ENCODE measurements around the gene TMBIM4. TPM values are rescaled to one million over a fixed set of nuclear protein-coding genes. Genes with fewer than 3 reads are reported as not detected.

Gene TMBIM4
- total RNA-seq, 2 experiments from 2014 or later: 51.2 to 51.3 TPM

DNA sequence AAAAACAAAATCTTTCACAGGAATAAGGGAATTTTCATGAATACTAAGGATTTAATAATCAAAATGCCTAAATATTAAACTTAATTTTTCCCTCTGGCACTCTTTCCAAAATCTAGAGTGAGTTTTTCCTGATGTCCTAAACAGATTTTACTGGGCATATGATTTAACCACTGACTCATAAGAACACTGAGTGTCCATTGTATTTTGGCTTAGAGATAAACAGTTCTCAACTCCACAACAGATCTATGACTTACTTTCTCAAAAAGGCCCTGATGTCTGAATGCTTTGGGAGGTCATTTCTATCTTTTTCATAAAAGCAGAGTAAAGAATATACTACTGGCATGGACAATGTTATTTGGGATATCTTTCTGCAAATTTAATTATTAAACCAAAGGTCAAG, 15.0 kb downstream of the TMBIM4 start:
- intact Hi-C loops (cut with micrococcal nuclease): no loop called here
- Mint-ChIP-seq H3K9me3 (no peaks in the 10 kb centered on the region), H3K4me3 (no peak overlapping the region), H3K36me3 (ENCODE audit: low read depth) (peaks cover 27% of the 10 kb centered on the region), H3K4me1 (ENCODE audit: low read depth) (peaks cover 42% of the 10 kb centered on the region), H3K27ac (no peak overlapping the region), H3K27me3 (ENCODE audit: low read depth) (no peaks in the 10 kb centered on the region)
- CTCF ChIA-PET: no interaction called here
- DNase-seq: no peak

DNA sequence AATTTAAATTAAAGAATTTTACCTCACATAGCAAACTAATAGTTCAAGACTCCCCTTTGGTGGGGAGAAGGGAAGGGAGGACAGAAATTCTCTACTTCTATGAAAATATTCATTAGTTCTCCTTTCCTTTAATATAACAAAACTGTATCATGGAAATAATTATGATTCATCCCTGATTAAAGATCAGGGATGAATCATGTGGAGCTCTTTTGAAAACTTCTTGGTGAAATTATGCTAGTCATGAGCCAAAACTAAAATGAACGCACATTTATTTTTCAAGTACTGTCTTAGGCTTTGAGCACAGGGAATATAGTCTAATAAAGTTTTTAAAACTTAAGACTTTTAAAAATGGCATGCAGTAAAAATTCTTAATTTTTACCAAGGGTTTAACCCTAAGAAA, 17.1 kb downstream of the TMBIM4 start:
- H3K27ac Mint-ChIP-seq: no peak overlapping the region
- no peaks in the 10 kb centered on the region for H3K9me3 Mint-ChIP-seq
- H3K4me1 Mint-ChIP-seq (ENCODE audit: low read depth): peaks cover 30% of the 10 kb centered on the region
- intact Hi-C loops (cut with micrococcal nuclease): no loop called here
- peaks cover 16% of the 10 kb centered on the region for H3K36me3 Mint-ChIP-seq (ENCODE audit: low read depth)
- H3K4me3 Mint-ChIP-seq: no peak overlapping the region
- CTCF ChIA-PET: interaction anchor here (0.7 kb wide), 1 partner anchor 256 kb away, joined by 3 read pairs; no protein-coding TSS in a partner anchor
- DNase-seq: no peak
- no peaks in the 10 kb centered on the region for H3K27me3 Mint-ChIP-seq (ENCODE audit: low read depth)

DNA sequence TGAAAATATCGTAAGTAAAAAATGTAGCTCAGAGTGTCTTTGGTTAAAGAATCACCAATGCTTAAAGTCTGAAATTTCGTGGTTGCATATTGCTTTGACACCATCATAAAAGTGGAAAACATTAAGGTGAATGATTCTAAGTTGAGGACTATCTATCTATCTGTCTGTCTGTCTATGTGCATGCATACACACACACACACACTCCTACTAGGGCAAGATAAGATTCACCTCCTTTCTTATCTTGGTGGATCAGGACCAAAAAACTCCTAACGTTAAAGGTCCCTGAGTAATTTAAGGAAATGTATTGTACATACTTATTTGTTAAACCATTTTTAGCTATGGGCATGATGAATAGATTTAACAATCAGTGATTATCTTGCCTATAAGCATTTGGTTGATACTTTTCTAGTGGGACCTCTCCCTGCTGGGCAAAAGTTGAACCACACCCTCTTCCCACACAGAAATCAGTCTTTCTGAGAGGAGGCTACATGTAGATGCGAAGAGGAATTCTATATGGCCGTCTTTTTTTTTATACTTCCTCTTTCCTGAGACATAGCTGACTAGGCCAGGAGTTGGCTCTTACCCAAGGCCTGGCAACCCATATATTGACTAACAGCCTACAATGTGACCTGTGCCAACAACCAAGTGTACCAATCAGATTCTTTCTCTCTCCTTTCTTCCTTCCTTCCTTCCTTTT, 19.9 kb downstream of the TMBIM4 start:
- H3K36me3 Mint-ChIP-seq (ENCODE audit: low read depth): peaks cover 15% of the 10 kb centered on the region
- peaks cover 26% of the 10 kb centered on the region for H3K4me1 Mint-ChIP-seq (ENCODE audit: low read depth)
- intact Hi-C loops (cut with micrococcal nuclease): loop anchor here (5.0 kb wide), 2 partner anchors 557 to 712 kb away; no protein-coding TSS in a partner anchor
- CTCF ChIA-PET: interaction anchor here (0.6 to 0.7 kb wide), 3 partner anchors 19 to 243 kb away, joined by 3 read pairs; no protein-coding TSS in a partner anchor
- no peaks in the 10 kb centered on the region for H3K27me3 Mint-ChIP-seq (ENCODE audit: low read depth)
- no peaks in the 10 kb centered on the region for H3K9me3 Mint-ChIP-seq
- no peak overlapping the region for H3K27ac Mint-ChIP-seq
- DNase-seq: no peak
- H3K4me3 Mint-ChIP-seq: no peak overlapping the region

DNA sequence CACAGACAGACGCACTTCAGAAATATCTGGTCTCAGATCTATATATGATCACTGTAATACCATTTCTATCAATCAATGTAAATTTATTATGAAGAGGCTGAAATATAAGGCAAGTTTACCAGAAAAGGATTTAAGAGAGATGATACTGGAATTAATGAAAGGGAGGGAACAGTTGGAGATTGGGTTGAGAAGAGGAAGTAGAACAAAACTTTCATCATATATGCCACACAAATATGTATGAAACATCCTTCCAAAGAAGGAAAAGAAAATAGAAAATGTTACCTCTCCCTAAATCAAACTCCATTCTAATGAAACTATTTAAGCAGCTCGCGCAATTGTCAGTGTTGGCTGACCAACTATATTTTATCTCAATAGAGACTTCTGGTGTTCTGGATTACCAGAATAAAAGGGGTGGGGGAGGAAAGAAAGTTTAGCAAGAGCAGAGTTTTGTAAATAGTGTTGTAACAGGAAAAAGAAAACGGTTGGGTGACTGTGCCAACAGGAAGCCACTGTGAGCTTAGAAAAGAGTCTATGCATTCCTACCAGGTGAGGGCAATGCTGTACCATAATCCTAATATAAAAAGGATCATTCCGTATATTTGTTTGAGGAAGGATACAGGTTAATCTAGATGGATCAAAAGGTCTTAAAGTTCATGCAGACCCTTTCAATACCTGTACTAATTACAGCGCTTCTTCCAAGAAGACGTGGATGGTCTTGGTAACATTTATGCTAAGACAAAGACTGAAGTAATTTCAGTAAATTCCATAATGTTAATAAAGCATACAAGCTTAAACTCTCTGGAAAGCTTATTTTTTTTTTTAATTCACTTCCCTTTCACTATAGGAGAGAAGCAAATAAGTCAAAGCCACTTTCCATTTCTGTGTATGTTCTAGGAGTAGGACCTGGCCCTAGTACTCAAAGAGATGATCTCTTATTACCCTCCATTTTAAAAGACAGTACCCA, 24.7 kb downstream of the TMBIM4 start:
- peak; percentile 49 for DNase-seq
- H3K27ac Mint-ChIP-seq: peak overlapping the region; percentile 86
- no peak overlapping the region for H3K4me3 Mint-ChIP-seq
- peaks cover 16% of the 10 kb centered on the region for H3K4me1 Mint-ChIP-seq (ENCODE audit: low read depth)
- H3K9me3 Mint-ChIP-seq: peaks cover 15% of the 10 kb centered on the region
- peaks cover 42% of the 10 kb centered on the region for H3K36me3 Mint-ChIP-seq (ENCODE audit: low read depth)
- CTCF ChIA-PET: interaction anchor here (0.6 to 2.4 kb wide), 12 partner anchors 11 to 549 kb away, joined by 3 to 11 read pairs (median 4); partner anchors contain the start of gene LLPH
- no peaks in the 10 kb centered on the region for H3K27me3 Mint-ChIP-seq (ENCODE audit: low read depth)
- intact Hi-C loops (cut with micrococcal nuclease): loop anchor here (1.0 to 5.0 kb wide), 7 partner anchors 24 to 717 kb away; partner anchors contain the start of gene TMBIM4

DNA sequence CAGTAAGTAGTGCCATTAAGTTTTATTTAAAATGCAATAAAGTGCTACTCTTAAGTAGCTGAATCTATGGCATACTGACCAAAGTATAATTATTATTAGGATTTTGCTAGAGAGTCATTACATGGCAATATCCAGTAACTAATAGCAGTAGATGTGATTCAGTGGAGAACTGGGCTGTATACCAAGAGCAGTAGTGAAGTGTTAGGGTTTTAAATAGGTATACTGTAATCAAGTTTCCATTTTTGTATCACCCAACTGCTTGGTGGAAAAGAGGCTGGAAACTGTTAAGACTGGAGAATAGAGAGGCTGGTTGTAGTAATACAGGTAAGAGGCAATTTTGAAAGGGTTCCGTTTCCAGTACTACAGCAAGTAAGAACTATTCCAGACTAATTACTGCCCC, 25.9 kb downstream of the TMBIM4 start:
- no peak for DNase-seq
- H3K9me3 Mint-ChIP-seq: peaks cover 17% of the 10 kb centered on the region
- H3K27ac Mint-ChIP-seq: no peak overlapping the region
- CTCF ChIA-PET: interaction anchor here (1.1 to 2.4 kb wide), 3 partner anchors 12 to 126 kb away, joined by 3 to 11 read pairs (median 3); partner anchors contain the start of gene LLPH
- H3K4me1 Mint-ChIP-seq (ENCODE audit: low read depth): peaks cover 16% of the 10 kb centered on the region
- peaks cover 48% of the 10 kb centered on the region for H3K36me3 Mint-ChIP-seq (ENCODE audit: low read depth)
- H3K27me3 Mint-ChIP-seq (ENCODE audit: low read depth): no peaks in the 10 kb centered on the region
- intact Hi-C loops (cut with micrococcal nuclease): no loop called here
- no peak overlapping the region for H3K4me3 Mint-ChIP-seq

DNA sequence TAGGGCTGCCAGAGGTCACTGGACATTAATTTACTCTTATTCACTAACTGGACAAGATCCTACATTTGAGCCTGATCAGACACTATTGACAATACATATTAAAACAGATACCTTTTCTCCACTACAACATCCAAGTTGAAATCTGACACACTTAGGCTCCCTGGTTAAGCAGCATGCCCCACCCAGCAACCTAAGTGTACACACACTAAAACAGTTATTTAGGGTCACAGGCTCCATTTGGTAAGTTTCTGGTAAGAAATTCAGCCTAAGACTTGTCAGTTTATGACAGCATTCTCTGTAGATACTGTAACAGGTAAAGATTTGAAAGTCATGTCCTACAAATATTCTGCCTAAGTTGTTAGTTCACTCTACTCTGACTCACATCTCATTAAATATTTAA, 27.0 kb downstream of the TMBIM4 start:
- Mint-ChIP-seq H3K36me3 (ENCODE audit: low read depth) (peaks cover 49% of the 10 kb centered on the region), H3K9me3 (peaks cover 17% of the 10 kb centered on the region), H3K27me3 (ENCODE audit: low read depth) (no peaks in the 10 kb centered on the region), H3K4me3 (no peak overlapping the region), H3K4me1 (ENCODE audit: low read depth) (peaks cover 16% of the 10 kb centered on the region), H3K27ac (peak overlapping the region; percentile 33)
- DNase-seq: no peak
- CTCF ChIA-PET: interaction anchor here (1.1 kb wide), 1 partner anchor 127 kb away, joined by 3 read pairs; no protein-coding TSS in a partner anchor
- intact Hi-C loops (cut with micrococcal nuclease): no loop called here

DNA sequence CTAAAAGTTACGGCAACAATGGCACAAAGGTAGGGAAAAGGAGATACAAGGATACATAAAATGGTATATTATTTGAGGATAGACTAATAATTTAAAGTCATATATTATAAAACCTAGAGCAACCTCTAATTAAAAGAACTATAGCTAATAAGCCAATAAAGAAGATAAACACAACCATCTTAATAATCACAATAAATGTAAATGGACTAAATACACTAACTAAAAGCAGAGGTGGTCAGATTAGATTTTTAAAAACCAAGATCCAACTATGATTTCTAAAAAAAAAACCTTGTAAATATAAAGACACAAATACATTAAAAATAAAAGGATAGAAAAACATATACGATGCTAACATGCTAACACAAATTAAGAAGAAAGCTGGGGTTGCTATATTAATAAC, 28.5 kb downstream of the TMBIM4 start:
- no peak for DNase-seq
- peaks cover 58% of the 10 kb centered on the region for H3K36me3 Mint-ChIP-seq (ENCODE audit: low read depth)
- H3K27me3 Mint-ChIP-seq (ENCODE audit: low read depth): no peaks in the 10 kb centered on the region
- H3K27ac Mint-ChIP-seq: no peak overlapping the region
- CTCF ChIA-PET: no interaction called here
- H3K4me3 Mint-ChIP-seq: no peak overlapping the region
- H3K9me3 Mint-ChIP-seq: peaks cover 17% of the 10 kb centered on the region
- intact Hi-C loops (cut with micrococcal nuclease): no loop called here
- peaks cover 16% of the 10 kb centered on the region for H3K4me1 Mint-ChIP-seq (ENCODE audit: low read depth)

DNA sequence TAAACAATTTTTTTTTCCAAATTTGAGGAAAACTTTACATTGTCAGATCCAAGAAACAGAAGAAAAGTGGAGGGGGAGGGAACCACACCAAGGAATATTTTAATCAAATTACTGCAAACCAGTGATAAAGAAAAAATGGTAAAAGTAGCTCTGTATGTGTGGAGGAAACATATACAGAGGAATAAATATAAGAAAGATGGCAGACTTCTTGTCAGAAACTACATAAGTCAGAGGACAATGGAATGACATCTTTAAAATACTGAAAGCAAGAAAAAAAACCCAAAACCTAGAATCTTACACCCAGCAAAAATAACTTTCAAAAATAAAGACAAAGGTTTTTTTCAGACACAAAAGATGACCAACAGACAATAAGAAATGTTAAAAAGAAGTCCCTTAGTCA, 29.1 kb downstream of the TMBIM4 start:
- H3K4me1 Mint-ChIP-seq (ENCODE audit: low read depth): peaks cover 11% of the 10 kb centered on the region
- H3K27ac Mint-ChIP-seq: peak overlapping the region; percentile 59
- CTCF ChIA-PET: no interaction called here
- H3K9me3 Mint-ChIP-seq: peaks cover 17% of the 10 kb centered on the region
- peaks cover 57% of the 10 kb centered on the region for H3K36me3 Mint-ChIP-seq (ENCODE audit: low read depth)
- no peak for DNase-seq
- no peak overlapping the region for H3K4me3 Mint-ChIP-seq
- no peaks in the 10 kb centered on the region for H3K27me3 Mint-ChIP-seq (ENCODE audit: low read depth)
- intact Hi-C loops (cut with micrococcal nuclease): no loop called here

DNA sequence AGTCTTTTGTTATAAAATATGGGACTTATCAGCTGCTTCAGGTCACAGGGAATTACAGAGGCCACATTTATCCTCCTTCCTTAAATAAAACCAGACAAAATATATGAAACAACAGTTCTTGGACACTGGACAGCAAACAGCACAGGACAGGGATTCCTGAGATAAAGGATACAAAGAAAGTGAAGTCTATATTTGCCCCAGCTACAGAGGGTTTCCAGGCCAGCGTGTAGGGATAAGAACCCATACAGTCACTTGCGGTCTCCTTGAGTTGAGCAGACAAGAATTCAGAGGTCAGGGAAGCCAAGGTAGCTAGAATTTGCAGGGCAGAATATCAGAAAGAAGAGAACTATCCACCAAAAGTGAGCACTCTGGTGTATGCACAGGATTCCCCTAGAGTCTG, 30.5 kb downstream of the TMBIM4 start:
- Mint-ChIP-seq H3K4me3 (no peak overlapping the region), H3K27me3 (ENCODE audit: low read depth) (no peaks in the 10 kb centered on the region), H3K9me3 (peaks cover 17% of the 10 kb centered on the region), H3K4me1 (ENCODE audit: low read depth) (no peaks in the 10 kb centered on the region), H3K27ac (no peak overlapping the region), H3K36me3 (ENCODE audit: low read depth) (peaks cover 50% of the 10 kb centered on the region)
- intact Hi-C loops (cut with micrococcal nuclease): no loop called here
- no peak for DNase-seq
- CTCF ChIA-PET: interaction anchor here (0.6 to 0.7 kb wide), 2 partner anchors 33 to 569 kb away, joined by 3 to 8 read pairs; no protein-coding TSS in a partner anchor

DNA sequence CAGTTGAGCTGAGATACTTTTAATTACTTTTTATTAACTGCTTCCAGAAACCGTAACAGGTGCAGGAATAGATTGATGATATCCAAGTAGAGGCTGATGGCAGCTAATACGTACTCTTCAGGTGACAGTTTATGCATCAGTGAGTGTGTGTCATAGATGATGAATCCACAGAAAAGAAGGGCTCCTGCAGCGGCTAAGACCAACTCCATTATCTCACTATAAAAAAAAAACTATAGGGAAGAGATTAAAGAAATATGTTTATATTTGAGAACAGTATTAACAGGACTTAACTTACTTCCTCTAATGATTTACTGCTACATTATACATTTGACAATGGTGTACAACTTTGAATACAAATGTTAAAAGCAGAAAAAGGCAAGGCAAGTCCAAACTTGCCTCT, 31.9 kb downstream of the TMBIM4 start:
- intact Hi-C loops (cut with micrococcal nuclease): no loop called here
- peaks cover 48% of the 10 kb centered on the region for H3K36me3 Mint-ChIP-seq (ENCODE audit: low read depth)
- H3K27me3 Mint-ChIP-seq (ENCODE audit: low read depth): no peaks in the 10 kb centered on the region
- H3K27ac Mint-ChIP-seq: peak overlapping the region; percentile 46
- peaks cover 17% of the 10 kb centered on the region for H3K9me3 Mint-ChIP-seq
- peaks cover under 1% of the 10 kb centered on the region for H3K4me1 Mint-ChIP-seq (ENCODE audit: low read depth)
- CTCF ChIA-PET: interaction anchor here (0.6 to 1.0 kb wide), 3 partner anchors 85 to 439 kb away, joined by 3 to 4 read pairs (median 4); no protein-coding TSS in a partner anchor
- DNase-seq: no peak
- H3K4me3 Mint-ChIP-seq: no peak overlapping the region

DNA sequence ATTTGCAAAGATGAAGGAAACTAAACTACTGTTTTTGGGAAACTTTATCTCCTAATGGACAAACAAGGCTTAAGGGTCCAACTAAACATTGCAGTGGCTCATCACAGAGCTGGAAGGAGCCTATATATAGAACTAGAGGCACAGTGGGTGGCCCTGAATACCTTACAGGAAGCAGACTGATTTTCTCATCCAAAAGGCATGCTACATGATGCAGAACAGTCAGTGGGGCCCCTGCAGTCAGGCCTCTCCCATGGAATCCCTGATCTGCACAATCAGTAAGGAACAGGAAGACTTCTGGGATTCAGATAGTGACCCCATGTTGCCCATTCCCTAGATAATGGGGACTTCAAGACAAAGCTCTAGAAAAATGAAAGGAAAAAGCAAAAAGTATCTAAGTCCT, 37.4 kb downstream of the TMBIM4 start:
- H3K4me3 Mint-ChIP-seq: no peak overlapping the region
- no peak overlapping the region for H3K27ac Mint-ChIP-seq
- H3K27me3 Mint-ChIP-seq (ENCODE audit: low read depth): no peaks in the 10 kb centered on the region
- peaks cover 39% of the 10 kb centered on the region for H3K36me3 Mint-ChIP-seq (ENCODE audit: low read depth)
- intact Hi-C loops (cut with micrococcal nuclease): loop anchor here (5.0 kb wide), 2 partner anchors 575 to 1375 kb away; partner anchors contain the start of gene GNS
- no peak for DNase-seq
- H3K9me3 Mint-ChIP-seq: no peaks in the 10 kb centered on the region
- CTCF ChIA-PET: interaction anchor here (0.6 to 2.6 kb wide), 2 partner anchors 10 to 13 kb away, joined by 4 to 11 read pairs; no protein-coding TSS in a partner anchor
- H3K4me1 Mint-ChIP-seq (ENCODE audit: low read depth): peaks cover 40% of the 10 kb centered on the region
